Measurements from ENCODE around the gene ADAM33.

The ADAM33 gene

GRCh38 chr20:3635346-3635745, 46.5 kb downstream of the ADAM33 start:
- no peak for DNase-seq

DNA sequence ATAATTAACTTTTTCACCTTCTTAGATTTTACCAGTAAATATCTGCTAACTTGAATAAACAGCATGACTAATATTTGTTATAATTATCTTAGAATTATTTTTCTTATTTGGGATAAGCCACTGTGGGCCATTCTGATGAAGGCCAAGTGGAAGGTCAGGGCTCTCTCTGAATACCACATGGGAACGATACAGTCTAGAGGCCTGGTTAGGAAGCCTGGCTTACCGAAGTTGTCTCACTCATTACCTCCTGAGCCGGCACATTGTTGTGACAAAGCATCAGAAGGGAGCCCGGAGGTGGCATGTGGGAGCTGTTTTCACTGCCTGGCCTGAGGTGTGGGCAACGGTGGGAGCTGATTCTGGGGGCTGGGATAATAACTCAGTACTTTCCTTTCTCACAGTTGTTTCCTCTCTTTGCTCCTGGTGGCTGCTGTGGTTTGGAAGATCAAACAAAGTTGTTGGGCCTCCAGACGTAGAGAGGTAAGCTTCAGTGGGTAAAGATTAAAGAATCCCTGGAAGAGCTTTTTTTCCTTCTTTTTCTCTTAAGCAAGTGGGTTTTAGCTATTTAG, 47.8 kb downstream of the ADAM33 start:
- DNase-seq = no peak

- DNase-seq = no peak
Measured at GRCh38 chr20:3632311-3633004, 49.4 kb downstream of the ADAM33 start.

- DNase-seq = no peak
Measured at GRCh38 chr20:3631534-3631933, 50.3 kb downstream of the ADAM33 start.

GRCh38 chr20:3630429-3630828, 51.4 kb downstream of the ADAM33 start:
- DNase-seq = no peak

DNA sequence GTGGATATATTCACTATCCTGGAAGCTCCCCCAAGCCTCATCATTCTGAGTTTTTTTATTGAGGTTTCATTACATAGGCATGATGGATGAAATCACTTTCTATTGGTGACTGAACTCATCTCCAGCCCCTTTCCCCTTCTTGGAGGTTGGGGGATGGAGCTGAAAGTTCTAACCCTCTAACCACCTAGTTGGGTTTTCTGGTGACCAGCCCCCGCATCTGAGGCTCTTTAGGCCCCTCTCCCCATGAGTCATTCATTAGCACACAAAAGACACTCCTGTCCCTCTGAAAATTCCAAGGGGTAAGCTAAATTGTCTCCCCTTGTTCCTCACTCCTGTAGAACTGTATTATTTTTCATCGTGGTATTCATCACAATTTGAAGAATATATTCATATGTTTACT, 51.9 kb downstream of the ADAM33 start:
- no peak for DNase-seq

DNA sequence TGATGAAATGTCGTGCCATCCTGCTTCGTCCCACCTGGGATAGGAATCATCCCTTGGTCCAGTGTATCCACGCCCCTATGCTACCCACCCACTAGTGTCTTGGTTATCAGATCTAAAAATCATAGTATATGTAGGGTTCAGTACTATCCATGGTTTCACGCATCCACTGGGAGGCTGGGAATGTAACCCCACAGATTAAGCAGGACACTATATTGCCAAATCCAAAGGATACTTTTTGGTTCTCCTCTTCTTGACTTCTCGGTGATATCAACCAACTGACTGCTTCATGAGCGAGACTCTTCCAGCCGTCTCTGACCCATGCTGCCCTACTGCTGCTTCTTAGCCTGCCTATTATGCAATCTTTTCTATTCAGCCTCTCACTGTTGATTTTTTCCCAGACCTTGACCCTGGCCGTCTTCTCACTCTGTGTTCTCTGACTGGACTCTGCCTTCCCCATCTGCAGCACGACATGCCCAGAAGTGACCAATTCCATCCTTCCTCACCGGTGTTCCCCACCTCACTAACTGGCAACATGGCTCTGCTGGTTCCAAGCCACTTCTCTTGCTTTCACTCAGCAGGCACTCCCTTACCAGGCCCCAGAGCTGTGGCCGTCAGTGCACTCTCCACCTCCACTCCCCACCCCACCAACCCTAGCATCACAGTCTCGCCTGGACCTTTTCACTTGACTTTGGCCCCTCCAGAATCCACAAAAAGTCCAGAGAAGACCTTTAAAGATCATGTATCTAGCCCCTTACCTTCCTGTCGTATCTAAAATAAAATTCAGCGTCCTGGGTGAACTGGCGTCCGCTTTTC, 53.1 kb downstream of the ADAM33 start:
- DNase-seq = no peak

- no peak for DNase-seq
Measured at GRCh38 chr20:3627476-3627875, 54.3 kb downstream of the ADAM33 start.

GRCh38 chr20:3622406-3622805, 59.4 kb downstream of the ADAM33 start:
- DNase-seq = no peak

GRCh38 chr20:3621111-3621510, 60.7 kb downstream of the ADAM33 start:
- DNase-seq = no peak
